GM12878 (cell line): ENCODE measurements around the gene CSNK1A1.

ENCODE experiments used
- CBFB ChIP-seq: IDR thresholded peaks from 2 replicates; pipeline ENCODE4 v1.6.1; 2016; ENCODE audit warnings: antibody characterized with exemption, low read depth
- HDAC6 ChIP-seq: fragments of 200-600 bp; sonication (generic); IDR thresholded peaks from one replicate; pipeline ENCODE4 v1.8.0; 2017; ENCODE audit warnings: antibody characterized with exemption; ENCODE audit not compliant: unreplicated experiment
- KAT2A ChIP-seq: conservative IDR thresholded peaks from 2 replicates; pipeline ENCODE4 v1.6.1; 2011; ENCODE audit warnings: low read depth, low read length; ENCODE audit not compliant: control insufficient read depth
- MXI1 ChIP-seq: fragments of 150-350 bp; IDR thresholded peaks from 2 replicates; pipeline ENCODE4 v1.6.1; 2011; ENCODE audit warnings: low read depth, mild to moderate bottlenecking, inconsistent platforms, low read length, improper control_type of control experiment
- MYC ChIP-seq: IDR thresholded peaks from 2 replicates; pipeline ENCODE4 v1.6.1; 2011; ENCODE audit warnings: mild to moderate bottlenecking, low read length, moderate library complexity, inconsistent platforms; ENCODE audit not compliant: insufficient read depth, insufficient replicate concordance, insufficient read length, severe bottlenecking
- NFYB ChIP-seq: IDR thresholded peaks from 2 replicates; pipeline ENCODE4 v1.6.1; 2011; ENCODE audit warnings: low read depth, mild to moderate bottlenecking, low read length, improper control_type of control experiment, moderate library complexity; ENCODE audit not compliant: insufficient read depth
- POLR2A ChIP-seq: IDR thresholded peaks from 2 replicates; pipeline ENCODE4 v1.6.1; 2011; ENCODE audit warnings: low read depth, mild to moderate bottlenecking, low read length
- POLR2AphosphoS5 ChIP-seq: IDR thresholded peaks from 2 replicates; pipeline ENCODE4 v1.6.1; 2011; ENCODE audit warnings: mild to moderate bottlenecking, low read length, inconsistent platforms
- RUNX3 ChIP-seq: IDR thresholded peaks from 2 replicates; pipeline ENCODE4 v1.6.1; 2012; ENCODE audit warnings: low read length, inconsistent platforms
- ZNF274 ChIP-seq: IDR thresholded peaks from one replicate; pipeline ENCODE4 v1.8.0; 2011; ENCODE audit not compliant: insufficient read length, insufficient read depth
- TF ChIP-seq, protein P1 (sequence below), 3 experiments: IDR thresholded peaks in 2 of 3; conservative IDR thresholded peaks in 1 of 3; 2 replicates each; pipeline ENCODE4 v1.5.1; 2011; ENCODE audit warnings: low read depth in 3 of 3, low read length in 3 of 3, mild to moderate bottlenecking in 3 of 3, control low read depth in 2 of 3, moderate library complexity in 2 of 3, inconsistent platforms in 1 of 3, mixed read lengths in 1 of 3; ENCODE audit not compliant: control insufficient read depth in 2 of 3, insufficient read depth in 1 of 3; ENCODE audit errors: extremely low read depth in 1 of 3
- TF ChIP-seq, protein P2 (sequence below): IDR thresholded peaks from 2 replicates; pipeline ENCODE4 v1.6.1; 2011; ENCODE audit warnings: low read depth, mild to moderate bottlenecking, low read length, moderate library complexity, borderline replicate concordance; ENCODE audit errors: extremely low read depth
- TF ChIP-seq, protein P3 (sequence below): IDR thresholded peaks from 2 replicates; pipeline ENCODE4 v1.6.1; 2012; ENCODE audit warnings: mild to moderate bottlenecking, low read depth, low read length

DNA sequence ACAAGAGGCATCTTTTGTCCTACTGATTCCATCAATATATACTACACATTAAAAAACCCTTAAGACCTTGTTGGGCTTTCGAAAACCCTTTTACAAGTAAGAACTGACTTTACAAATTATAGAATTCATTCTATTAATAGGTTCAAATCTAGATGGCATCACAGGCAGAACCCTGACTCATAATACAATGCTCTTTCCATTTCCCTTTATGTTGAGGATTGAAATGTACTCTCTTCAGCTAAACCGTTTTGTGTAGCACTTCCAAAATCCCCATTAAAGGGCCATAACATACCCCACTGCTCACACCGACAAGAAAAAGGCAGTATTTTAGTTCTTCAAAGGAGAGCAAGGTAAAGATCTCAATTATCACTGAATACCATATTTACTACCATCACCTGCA lies 11.2 kb downstream of the CSNK1A1 start:
- TF ChIP-seq, protein P1, sequence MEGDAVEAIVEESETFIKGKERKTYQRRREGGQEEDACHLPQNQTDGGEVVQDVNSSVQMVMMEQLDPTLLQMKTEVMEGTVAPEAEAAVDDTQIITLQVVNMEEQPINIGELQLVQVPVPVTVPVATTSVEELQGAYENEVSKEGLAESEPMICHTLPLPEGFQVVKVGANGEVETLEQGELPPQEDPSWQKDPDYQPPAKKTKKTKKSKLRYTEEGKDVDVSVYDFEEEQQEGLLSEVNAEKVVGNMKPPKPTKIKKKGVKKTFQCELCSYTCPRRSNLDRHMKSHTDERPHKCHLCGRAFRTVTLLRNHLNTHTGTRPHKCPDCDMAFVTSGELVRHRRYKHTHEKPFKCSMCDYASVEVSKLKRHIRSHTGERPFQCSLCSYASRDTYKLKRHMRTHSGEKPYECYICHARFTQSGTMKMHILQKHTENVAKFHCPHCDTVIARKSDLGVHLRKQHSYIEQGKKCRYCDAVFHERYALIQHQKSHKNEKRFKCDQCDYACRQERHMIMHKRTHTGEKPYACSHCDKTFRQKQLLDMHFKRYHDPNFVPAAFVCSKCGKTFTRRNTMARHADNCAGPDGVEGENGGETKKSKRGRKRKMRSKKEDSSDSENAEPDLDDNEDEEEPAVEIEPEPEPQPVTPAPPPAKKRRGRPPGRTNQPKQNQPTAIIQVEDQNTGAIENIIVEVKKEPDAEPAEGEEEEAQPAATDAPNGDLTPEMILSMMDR (IDR thresholded peaks at IDR 0.05 in 2 of 3, conservative IDR thresholded peaks at IDR 0.05 in 1 of 3; ENCODE audit: control insufficient read depth in 2 of 3, extremely low read depth in 1 of 3, insufficient read depth in 1 of 3, low read depth in 3 of 3, low read length in 3 of 3): no peak
- no peak for TF ChIP-seq HDAC6
- TF ChIP-seq MYC: no peak
- no peak for TF ChIP-seq POLR2AphosphoS5
- TF ChIP-seq, protein P2, sequence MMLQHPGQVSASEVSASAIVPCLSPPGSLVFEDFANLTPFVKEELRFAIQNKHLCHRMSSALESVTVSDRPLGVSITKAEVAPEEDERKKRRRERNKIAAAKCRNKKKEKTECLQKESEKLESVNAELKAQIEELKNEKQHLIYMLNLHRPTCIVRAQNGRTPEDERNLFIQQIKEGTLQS: no peak
- no peak for TF ChIP-seq CBFB
- no peak for TF ChIP-seq POLR2A
- TF ChIP-seq, protein P3, sequence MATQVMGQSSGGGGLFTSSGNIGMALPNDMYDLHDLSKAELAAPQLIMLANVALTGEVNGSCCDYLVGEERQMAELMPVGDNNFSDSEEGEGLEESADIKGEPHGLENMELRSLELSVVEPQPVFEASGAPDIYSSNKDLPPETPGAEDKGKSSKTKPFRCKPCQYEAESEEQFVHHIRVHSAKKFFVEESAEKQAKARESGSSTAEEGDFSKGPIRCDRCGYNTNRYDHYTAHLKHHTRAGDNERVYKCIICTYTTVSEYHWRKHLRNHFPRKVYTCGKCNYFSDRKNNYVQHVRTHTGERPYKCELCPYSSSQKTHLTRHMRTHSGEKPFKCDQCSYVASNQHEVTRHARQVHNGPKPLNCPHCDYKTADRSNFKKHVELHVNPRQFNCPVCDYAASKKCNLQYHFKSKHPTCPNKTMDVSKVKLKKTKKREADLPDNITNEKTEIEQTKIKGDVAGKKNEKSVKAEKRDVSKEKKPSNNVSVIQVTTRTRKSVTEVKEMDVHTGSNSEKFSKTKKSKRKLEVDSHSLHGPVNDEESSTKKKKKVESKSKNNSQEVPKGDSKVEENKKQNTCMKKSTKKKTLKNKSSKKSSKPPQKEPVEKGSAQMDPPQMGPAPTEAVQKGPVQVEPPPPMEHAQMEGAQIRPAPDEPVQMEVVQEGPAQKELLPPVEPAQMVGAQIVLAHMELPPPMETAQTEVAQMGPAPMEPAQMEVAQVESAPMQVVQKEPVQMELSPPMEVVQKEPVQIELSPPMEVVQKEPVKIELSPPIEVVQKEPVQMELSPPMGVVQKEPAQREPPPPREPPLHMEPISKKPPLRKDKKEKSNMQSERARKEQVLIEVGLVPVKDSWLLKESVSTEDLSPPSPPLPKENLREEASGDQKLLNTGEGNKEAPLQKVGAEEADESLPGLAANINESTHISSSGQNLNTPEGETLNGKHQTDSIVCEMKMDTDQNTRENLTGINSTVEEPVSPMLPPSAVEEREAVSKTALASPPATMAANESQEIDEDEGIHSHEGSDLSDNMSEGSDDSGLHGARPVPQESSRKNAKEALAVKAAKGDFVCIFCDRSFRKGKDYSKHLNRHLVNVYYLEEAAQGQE: no peak
- TF ChIP-seq RUNX3: no peak
- TF ChIP-seq MXI1: no peak
- TF ChIP-seq KAT2A: no peak
- no peak for TF ChIP-seq ZNF274
- no peak for TF ChIP-seq NFYB
